Activated CD8-positive, alpha-beta T cell treated with anti-CD3 and anti-CD28 coated beads, Interleukin-2, amount 10 ng/mL, durations not matched to agents 7 days and 5 days (primary cell): ENCODE data around the gene ZCWPW1. TPM values are rescaled to one million over a fixed set of nuclear protein-coding genes. Genes with fewer than 3 reads are reported as not detected.
A peak's percentile ranks its signal among the peaks of the same experiment; 100 is the strongest.

Experiments used
- ATAC-seq: fragments of 150-1000 bp; cut with Tn5 transposase; one replicate; pipeline ENCODE4 v1.10.0; 2021; ENCODE audit warnings: moderate library complexity
- CTCF ChIA-PET: fragments of 350-600 bp; sonication (Branson Sonifier 250); formaldehyde crosslinking; loops from one replicate; lab custom pipeline; 2021; ENCODE audit warnings: antibody characterized with exemption; lab: Charles Lee
- POLR2A ChIA-PET: fragments of 350-600 bp; sonication (Branson Sonifier 250); formaldehyde crosslinking; loops from one replicate; lab custom pipeline; 2021; ENCODE audit warnings: antibody characterized with exemption; lab: Charles Lee
- DNase-seq: peaks from one replicate; pipeline ENCODE4 v3.0.0-alpha.2; 2020
- H3K27ac Mint-ChIP-seq: one replicate; pipeline ENCODE4 v1.8.0; 2021; ENCODE audit warnings: mild to moderate bottlenecking, mixed read lengths
- H3K27me3 Mint-ChIP-seq: one replicate; pipeline ENCODE4 v1.8.0; 2021; ENCODE audit warnings: low read depth, mixed read lengths
- H3K36me3 Mint-ChIP-seq: one replicate; pipeline ENCODE4 v1.8.0; 2021; ENCODE audit warnings: low read depth, mixed read lengths
- H3K4me1 Mint-ChIP-seq: one replicate; pipeline ENCODE4 v1.8.0; 2021; ENCODE audit warnings: low read depth, mixed read lengths
- H3K4me3 Mint-ChIP-seq: one replicate; pipeline ENCODE4 v1.8.0; 2021; ENCODE audit warnings: mild to moderate bottlenecking, mixed read lengths
- H3K9me3 Mint-ChIP-seq: one replicate; pipeline ENCODE4 v1.8.0; 2022; ENCODE audit warnings: mixed read lengths; ENCODE audit not compliant: insufficient read depth
- total RNA-seq, 2 experiments: library from RNA; stranded (reverse); gene quantifications; one replicate each; pipeline ENCODE4 v1.2.3, GENCODE V29; 2021

ZCWPW1 gene
- total RNA-seq, 2 experiments from 2014 or later, result 2.6 to 2.8 TPM

DNA sequence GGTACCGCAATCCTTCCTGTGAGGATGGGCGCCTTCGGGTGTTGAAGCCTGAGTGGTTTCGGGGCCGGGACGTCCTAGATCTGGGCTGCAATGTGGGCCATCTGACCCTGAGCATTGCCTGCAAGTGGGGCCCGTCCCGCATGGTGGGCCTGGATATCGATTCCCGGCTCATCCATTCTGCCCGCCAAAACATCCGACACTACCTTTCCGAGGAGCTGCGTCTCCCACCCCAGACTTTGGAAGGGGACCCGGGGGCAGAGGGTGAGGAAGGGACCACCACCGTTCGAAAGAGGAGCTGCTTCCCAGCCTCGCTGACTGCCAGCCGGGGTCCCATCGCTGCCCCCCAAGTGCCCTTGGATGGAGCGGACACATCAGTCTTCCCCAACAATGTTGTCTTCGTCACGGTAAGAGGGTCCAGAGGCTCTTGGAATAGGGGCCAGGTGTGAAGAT is 2.8 kb upstream of the ZCWPW1 start:
- H3K4me1 Mint-ChIP-seq, result peaks cover 55% of the 10 kb centered on the region
- H3K27ac Mint-ChIP-seq, result peak overlapping the region; percentile 97
- CTCF ChIA-PET, result no interaction called here
- peaks cover 65% of the 10 kb centered on the region for H3K36me3 Mint-ChIP-seq
- peaks cover 4% of the 10 kb centered on the region for H3K27me3 Mint-ChIP-seq
- POLR2A ChIA-PET, result interaction anchor here (1.2 kb wide), 1 partner anchor 274 kb away, joined by 3 read pairs; no protein-coding TSS in a partner anchor
- no peak for DNase-seq
- H3K9me3 Mint-ChIP-seq, result peaks cover 3% of the 10 kb centered on the region
- no peak for ATAC-seq
- H3K4me3 Mint-ChIP-seq, result peak overlapping the region; percentile 88

- H3K27ac Mint-ChIP-seq, result peak overlapping the region; percentile 97
- POLR2A ChIA-PET, result interaction anchor here (0.8 to 2.4 kb wide), 11 partner anchors 12 to 329 kb away, joined by 3 to 17 read pairs (median 3); partner anchors contain the start of genes AP4M1, FBXO24, LAMTOR4 and LRCH4
- H3K9me3 Mint-ChIP-seq, result peaks cover 3% of the 10 kb centered on the region
- H3K27me3 Mint-ChIP-seq, result peaks cover 6% of the 10 kb centered on the region
- CTCF ChIA-PET, result interaction anchor here (1.0 to 2.3 kb wide), 3 partner anchors 14 to 421 kb away, joined by 3 to 6 read pairs (median 4); partner anchors contain the start of genes POP7 and SLC12A9
- peaks cover 55% of the 10 kb centered on the region for H3K4me1 Mint-ChIP-seq
- peaks cover 62% of the 10 kb centered on the region for H3K36me3 Mint-ChIP-seq
- no peak for ATAC-seq
- no peak for DNase-seq
- peak overlapping the region; percentile 88 for H3K4me3 Mint-ChIP-seq
Observed at GRCh38 chr7:100430493-100431285, 2.2 kb upstream of the ZCWPW1 start.

GRCh38 chr7:100429637-100430492 is 1.4 kb upstream of the ZCWPW1 start, which contains the start of gene MEPCE:
MEPCE (plus strand) TSS chr7:100429831; CDS start chr7:100430019, 188 bp downstream.
- H3K4me3 Mint-ChIP-seq, result peak within 1 kb of the TSS; percentile 98
- H3K27me3 Mint-ChIP-seq, result peaks cover 6% of the 10 kb centered on the region
- H3K9me3 Mint-ChIP-seq, result peaks cover 3% of the 10 kb centered on the region
- H3K27ac Mint-ChIP-seq, result peak within 1 kb of the TSS; percentile 100
- H3K36me3 Mint-ChIP-seq, result peaks cover 54% of the 10 kb centered on the region
- DNase-seq (peak; percentile 98), ATAC-seq (peak; percentile 55)
- POLR2A ChIA-PET, result interaction anchor here (0.5 to 2.4 kb wide), 40 partner anchors 9 to 925 kb away, joined by 3 to 17 read pairs (median 4); partner anchors contain the start of genes AGFG2, AP4M1, FBXO24 and GPC2
- CTCF ChIA-PET, result interaction anchor here (1.0 to 2.3 kb wide), 6 partner anchors 7 to 422 kb away, joined by 3 to 17 read pairs (median 4); partner anchors contain the start of genes POP7 and SLC12A9
- H3K4me1 Mint-ChIP-seq, result peaks cover 51% of the 10 kb centered on the region

DNA sequence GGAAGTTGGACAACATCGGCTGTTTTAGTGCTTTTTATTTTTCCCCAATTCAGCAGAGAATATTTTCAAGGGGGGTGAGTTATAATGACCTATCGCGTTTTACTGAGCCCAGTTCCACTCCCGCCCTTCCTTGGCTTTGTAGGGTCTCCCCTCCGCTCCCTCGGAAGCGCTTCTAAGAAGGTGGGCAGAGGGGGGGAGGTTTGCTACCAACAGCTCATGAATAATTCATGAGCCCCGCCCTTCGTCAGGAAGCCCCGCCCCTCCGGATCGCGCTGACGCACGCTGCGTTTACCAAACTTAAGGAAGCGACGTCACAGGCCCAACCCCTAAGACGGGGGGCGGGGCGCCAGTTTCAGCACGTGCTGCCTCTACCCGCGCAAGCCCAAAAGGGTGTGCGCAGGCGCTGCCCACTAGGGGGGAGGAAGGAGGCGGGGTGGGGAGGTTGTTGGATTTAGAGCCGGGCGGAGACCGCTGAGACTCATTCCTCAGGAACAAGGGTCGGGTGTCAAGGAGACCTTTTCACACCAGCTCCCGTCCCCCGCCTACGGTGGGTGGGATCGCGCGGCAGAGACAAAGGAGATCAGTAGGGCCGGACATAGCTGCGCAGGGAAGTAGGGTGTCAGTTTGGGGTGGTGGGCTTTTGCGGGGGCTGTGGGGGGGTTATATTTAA is 599 bp upstream of the ZCWPW1 start:
- Mint-ChIP-seq H3K27me3 (peaks cover 6% of the 10 kb centered on the region), H3K36me3 (peaks cover 46% of the 10 kb centered on the region), H3K27ac (peak overlapping the region; percentile 100), H3K9me3 (peaks cover 3% of the 10 kb centered on the region), H3K4me1 (peaks cover 43% of the 10 kb centered on the region), H3K4me3 (peak overlapping the region; percentile 98)
- ATAC-seq (peak; percentile 61), DNase-seq (peak; percentile 100)
- CTCF ChIA-PET, result interaction anchor here (0.6 to 2.3 kb wide), 9 partner anchors 8 to 300 kb away, joined by 3 to 17 read pairs (median 5); partner anchors contain the start of gene POP7
- POLR2A ChIA-PET, result interaction anchor here (0.6 to 2.4 kb wide), 37 partner anchors 9 to 924 kb away, joined by 3 to 17 read pairs (median 4); partner anchors contain the start of genes AGFG2, AP4M1, FBXO24 and GPC2

DNA sequence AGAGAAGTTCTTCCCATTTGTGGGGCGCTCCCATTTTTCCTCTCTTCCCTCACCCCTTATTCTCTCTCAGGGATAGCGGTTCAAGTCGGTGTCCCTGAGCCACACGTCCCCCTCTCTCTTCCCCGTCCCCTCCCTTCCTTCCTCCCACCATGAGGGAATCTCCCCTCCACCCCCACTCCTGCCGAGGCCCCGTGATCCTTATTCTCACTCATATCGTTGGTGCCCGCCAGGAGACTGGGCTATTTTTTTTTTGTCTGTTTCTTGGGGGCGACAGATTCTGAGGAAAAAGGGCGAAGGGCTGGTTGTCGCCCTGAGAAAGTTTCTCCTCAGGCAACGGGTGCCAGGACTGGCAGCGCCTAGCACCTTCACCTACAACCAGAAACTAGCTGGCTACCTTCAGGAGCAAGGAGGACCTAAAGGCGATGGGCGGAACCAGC is 723 bp downstream of the ZCWPW1 start:
- Mint-ChIP-seq H3K27ac (peak overlapping the region; percentile 100), H3K9me3 (peaks cover 3% of the 10 kb centered on the region), H3K27me3 (peaks cover 6% of the 10 kb centered on the region), H3K36me3 (peaks cover 33% of the 10 kb centered on the region), H3K4me3 (peak overlapping the region; percentile 98), H3K4me1 (peaks cover 30% of the 10 kb centered on the region)
- POLR2A ChIA-PET, result interaction anchor here (0.6 to 2.2 kb wide), 11 partner anchors 7 to 326 kb away, joined by 3 to 15 read pairs (median 6); partner anchors contain the start of genes AGFG2, AP4M1 and MCM7
- DNase-seq (no peak), ATAC-seq (no peak)
- CTCF ChIA-PET, result interaction anchor here (0.7 to 2.2 kb wide), 9 partner anchors 9 to 299 kb away, joined by 3 to 17 read pairs (median 4); no protein-coding TSS in a partner anchor

DNA sequence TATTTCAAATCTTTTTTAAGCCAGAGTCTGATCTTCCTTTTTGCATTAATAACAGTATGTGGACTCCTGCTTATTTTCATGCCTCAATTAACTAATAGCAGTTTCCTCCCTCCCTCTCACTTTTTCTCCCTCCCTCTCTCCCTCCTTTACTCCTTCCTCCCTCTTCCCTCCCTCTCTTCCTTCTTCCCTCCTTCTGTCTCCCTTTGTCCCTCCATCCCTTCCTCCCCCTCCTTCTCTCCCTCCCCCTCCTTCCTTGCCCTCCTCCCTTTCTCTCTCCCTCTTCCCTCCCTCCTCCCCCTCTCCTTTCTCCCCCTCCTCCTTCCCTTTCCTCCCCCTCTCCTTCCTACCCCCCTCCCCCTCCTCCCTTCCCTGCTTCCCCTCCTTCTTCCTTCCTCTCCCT is 2.0 kb downstream of the ZCWPW1 start:
- ATAC-seq, result no peak
- CTCF ChIA-PET, result interaction anchor here (1.6 kb wide), 1 partner anchor 19 kb away, joined by 4 read pairs; no protein-coding TSS in a partner anchor
- no peak for DNase-seq
- H3K4me1 Mint-ChIP-seq, result peaks cover 17% of the 10 kb centered on the region
- no peak overlapping the region for H3K4me3 Mint-ChIP-seq
- peaks cover 6% of the 10 kb centered on the region for H3K27me3 Mint-ChIP-seq
- peaks cover 21% of the 10 kb centered on the region for H3K36me3 Mint-ChIP-seq
- H3K9me3 Mint-ChIP-seq, result peaks cover 3% of the 10 kb centered on the region
- no peak overlapping the region for H3K27ac Mint-ChIP-seq
- POLR2A ChIA-PET, result no interaction called here

- POLR2A ChIA-PET, result no interaction called here
- no peak for ATAC-seq
Observed at GRCh38 chr7:100425347-100425746, 3.2 kb downstream of the ZCWPW1 start.

DNA sequence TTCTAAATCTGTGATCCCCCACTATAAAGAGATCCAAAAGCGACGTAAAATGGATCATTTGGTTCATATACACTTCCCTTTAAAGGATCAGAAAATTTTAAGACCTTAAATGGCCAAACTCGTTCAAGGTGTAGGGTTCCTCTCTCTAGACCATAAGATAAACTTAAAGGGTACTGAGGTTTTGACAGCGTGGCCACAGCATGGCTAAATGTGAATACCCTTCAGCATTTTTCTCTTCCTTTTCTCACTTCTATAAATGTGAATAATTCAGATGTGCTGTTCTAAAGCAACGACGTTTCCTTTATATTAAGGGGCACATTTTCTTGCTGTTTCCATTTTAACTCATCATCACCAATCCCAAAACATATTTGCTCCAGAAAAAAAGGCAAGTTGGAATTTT is 5.2 kb downstream of the ZCWPW1 start:
- Mint-ChIP-seq H3K36me3 (peaks cover 3% of the 10 kb centered on the region), H3K9me3 (peaks cover 3% of the 10 kb centered on the region), H3K27ac (no peak overlapping the region), H3K27me3 (peaks cover 6% of the 10 kb centered on the region), H3K4me3 (no peak overlapping the region), H3K4me1 (peaks cover 7% of the 10 kb centered on the region)
- ATAC-seq (no peak), DNase-seq (no peak)
- CTCF ChIA-PET, result interaction anchor here (0.7 to 4.1 kb wide), 2 partner anchors 9 to 16 kb away, joined by 4 to 34 read pairs; no protein-coding TSS in a partner anchor
- POLR2A ChIA-PET, result no interaction called here

More at GRCh38 chr7:100425347-100425746, 3.2 kb downstream of the ZCWPW1 start:
- Mint-ChIP-seq H3K9me3 (peaks cover 3% of the 10 kb centered on the region), H3K27ac (no peak overlapping the region), H3K4me3 (no peak overlapping the region), H3K36me3 (peaks cover 11% of the 10 kb centered on the region), H3K27me3 (peaks cover 6% of the 10 kb centered on the region), H3K4me1 (peaks cover 7% of the 10 kb centered on the region)
- no peak for DNase-seq
- CTCF ChIA-PET, result interaction anchor here (1.7 kb wide), 1 partner anchor 18 kb away, joined by 7 read pairs; no protein-coding TSS in a partner anchor

DNA sequence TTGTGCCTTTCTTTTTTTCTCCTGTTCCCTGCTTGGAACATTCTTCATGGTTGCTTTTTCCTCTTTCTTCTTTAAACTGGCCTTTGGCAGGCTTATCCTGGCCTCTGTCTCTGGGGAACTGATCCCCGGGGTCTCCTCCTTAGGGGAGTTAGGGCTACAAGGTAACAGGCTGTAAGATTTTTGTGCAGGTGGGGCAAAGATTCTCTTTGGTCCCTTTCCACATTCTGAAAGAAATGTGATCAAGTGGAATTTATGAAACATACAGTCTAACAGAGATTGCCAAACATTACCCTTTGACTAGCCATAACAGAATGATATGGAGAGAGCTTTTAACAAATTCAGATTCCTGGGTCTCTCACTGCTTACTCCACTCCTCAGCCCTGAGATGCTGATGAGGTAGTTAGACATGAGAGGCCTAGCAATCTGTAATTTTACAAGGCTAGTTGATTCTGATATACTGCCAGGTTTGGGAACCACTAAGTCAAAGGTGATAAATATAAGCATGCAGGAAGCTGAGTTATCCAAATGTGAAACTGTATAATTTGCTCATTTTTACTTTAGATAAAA is 8.8 kb downstream of the ZCWPW1 start:
- no peak for DNase-seq
- no peaks in the 10 kb centered on the region for H3K36me3 Mint-ChIP-seq
- no peaks in the 10 kb centered on the region for H3K9me3 Mint-ChIP-seq
- ATAC-seq, result no peak
- POLR2A ChIA-PET, result interaction anchor here (1.3 kb wide), 1 partner anchor 9 kb away, joined by 6 read pairs; the partner anchor contains the start of gene ZCWPW1
- H3K4me3 Mint-ChIP-seq, result no peak overlapping the region
- H3K27me3 Mint-ChIP-seq, result peaks cover 3% of the 10 kb centered on the region
- no peaks in the 10 kb centered on the region for H3K4me1 Mint-ChIP-seq
- CTCF ChIA-PET, result interaction anchor here (0.6 to 4.1 kb wide), 3 partner anchors 9 to 506 kb away, joined by 3 to 34 read pairs (median 3); partner anchors contain the start of gene ZCWPW1
- no peak overlapping the region for H3K27ac Mint-ChIP-seq
